Prostate gland (tissue), 2 donors: ENCODE data around the gene CGNL1. TPM values are rescaled to one million over a fixed set of nuclear protein-coding genes. Genes with fewer than 3 reads are reported as not detected.

Source experiments
- DNase-seq: peaks from one replicate; pipeline ENCODE4 v3.0.0-alpha.2; 2019; ENCODE audit warnings: low spot score
- H3K27ac ChIP-seq, 2 donors: fragments of 200-600 bp; sonication (generic); 2 replicates each; pipeline ENCODE4 v1.5.1; 2017 to 2019
- H3K27me3 ChIP-seq: fragments of 200-600 bp; sonication (generic); replicated peaks from 2 replicates; pipeline ENCODE4 v1.5.1; 2019; ENCODE audit not compliant: insufficient read depth
- H3K36me3 ChIP-seq, 2 donors: fragments of 200-600 bp; sonication (generic); 1 replicate in 1 of 2; 2 replicates in 1 of 2; pipeline versions ENCODE4 v1.5.1 to v1.8.1; 2017 to 2019
- H3K4me1 ChIP-seq: fragments of 200-600 bp; sonication (generic); replicated peaks from 2 replicates; pipeline ENCODE4 v1.5.1; 2019
- H3K4me3 ChIP-seq, 2 donors: fragments of 200-600 bp; sonication (generic); 2 replicates each; pipeline ENCODE4 v1.5.1; 2017 to 2019
- H3K9me3 ChIP-seq: fragments of 200-600 bp; sonication (generic); 2 replicates; pipeline ENCODE4 v1.5.1; 2017
- POLR2A ChIP-seq: fragments of 450-650 bp; IDR thresholded peaks from one replicate; pipeline ENCODE4 v1.6.1; 2016; ENCODE audit warnings: antibody characterized with exemption, mild to moderate bottlenecking
- POLR2AphosphoS5 ChIP-seq: sonication (generic); formaldehyde crosslinking; IDR thresholded peaks from one replicate; pipeline ENCODE4 v1.6.1; 2017; ENCODE audit warnings: antibody characterized with exemption
- WGBS: methylation state at CpG from one replicate; pipeline ENCODE4 v1.1.5; 2018; 5-methylcytosine and 5-hydroxymethylcytosine counted together
- intact Hi-C: fragments of 100-400 bp; cut with DNase I; formaldehyde crosslinking; loops from one replicate; pipeline ENCODE4 v1.14.2; 2022
- total RNA-seq, 2 donors: library from RNA; depleted of rRNA; stranded (reverse); fragments of >200 nt; gene quantifications; one replicate each; pipeline ENCODE4 v1.1.0, GENCODE V29; 2016
- TF ChIP-seq, protein P1 (sequence below), 4 experiments: fragments of 200-600 bp in 2 of 4; fragments of 450-650 bp in 2 of 4; sonication (generic) in 2 of 4; IDR thresholded peaks; 1 replicate in 3 of 4; 2 replicates in 1 of 4; pipeline ENCODE4 v1.5.1; 2016 to 2019; ENCODE audit warnings: antibody characterized with exemption in 4 of 4, mild to moderate bottlenecking in 2 of 4, moderate library complexity in 2 of 4

CGNL1 gene
- total RNA-seq, 2 donors from 2014 or later: 49.0 to 65.6 TPM

DNA sequence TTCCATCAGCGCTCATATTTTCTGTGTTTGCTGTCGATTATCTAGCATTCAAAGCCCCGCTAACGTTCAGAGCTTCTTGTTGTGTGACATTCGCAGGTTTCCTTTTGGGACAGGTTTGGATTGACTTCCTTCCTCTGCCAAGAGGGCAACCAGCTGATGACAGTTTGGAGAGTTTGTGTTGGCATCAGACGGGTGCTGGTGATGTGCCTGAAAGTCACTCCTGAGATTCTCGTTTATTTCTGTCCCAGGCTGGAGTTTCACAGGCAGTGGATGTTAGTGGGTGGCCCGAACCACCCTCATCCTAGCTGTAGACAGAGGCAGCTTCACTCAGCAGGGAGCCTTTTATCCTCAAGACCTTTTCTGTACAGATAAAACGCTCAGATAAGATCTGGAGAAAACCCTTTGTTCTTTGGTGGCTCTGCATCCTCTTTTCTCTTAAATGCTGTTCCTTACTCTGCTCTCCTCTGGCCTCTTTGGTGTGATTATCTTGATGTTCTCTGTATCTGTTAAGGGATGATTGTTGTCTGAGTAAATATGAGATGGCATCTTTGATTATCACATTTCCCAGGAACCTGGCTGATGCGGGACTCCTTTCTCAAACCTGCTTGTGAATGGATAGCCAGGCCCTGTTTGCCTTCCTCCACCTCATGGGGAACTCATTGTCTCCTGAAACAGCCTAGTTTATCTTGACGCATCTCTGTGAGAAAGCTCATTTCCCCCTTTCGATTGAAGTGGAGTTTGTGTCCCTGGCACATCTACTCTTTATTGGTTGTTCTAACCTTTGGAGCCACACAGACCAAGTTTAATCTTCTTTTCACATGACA, 35.9 kb downstream of the CGNL1 start:
- no peak for DNase-seq
- Histone ChIP-seq H3K9me3 (no peaks in the 10 kb centered on the region), H3K4me1 (no peaks in the 10 kb centered on the region), H3K36me3 (no peaks in the 10 kb centered on the region), H3K27me3 (no peaks in the 10 kb centered on the region), H3K4me3 (no peak overlapping the region), H3K27ac (peak overlapping the region in 1 of 2 donors; percentile 32)
- no peak for TF ChIP-seq POLR2A
- TF ChIP-seq POLR2AphosphoS5: peak; percentile 24
- WGBS: 48% methylated on average over 12 of the region's 12 CpGs
- intact Hi-C loops: no loop called here

DNA sequence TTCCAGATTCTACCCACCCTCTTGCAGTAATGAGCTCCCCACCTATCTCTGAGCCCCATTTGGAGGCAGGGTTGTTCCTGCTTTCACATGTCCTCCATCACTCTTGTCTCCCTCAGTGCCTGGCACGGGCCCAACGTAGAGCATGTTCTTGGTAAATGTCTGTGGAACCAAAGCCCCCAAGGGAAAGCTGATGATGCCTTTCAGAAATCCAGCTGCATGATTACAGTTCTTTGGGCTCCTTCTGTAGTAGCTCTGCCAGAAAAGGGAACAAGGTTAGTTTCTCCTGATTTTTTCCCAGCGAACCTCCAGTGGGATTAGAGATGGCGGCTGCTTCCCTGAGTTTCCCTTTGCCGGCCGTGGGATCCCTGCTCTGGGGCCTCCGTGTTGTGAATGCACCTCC, 39.3 kb downstream of the CGNL1 start:
- TF ChIP-seq POLR2AphosphoS5 (no peak), POLR2A (no peak)
- TF ChIP-seq, protein P1, sequence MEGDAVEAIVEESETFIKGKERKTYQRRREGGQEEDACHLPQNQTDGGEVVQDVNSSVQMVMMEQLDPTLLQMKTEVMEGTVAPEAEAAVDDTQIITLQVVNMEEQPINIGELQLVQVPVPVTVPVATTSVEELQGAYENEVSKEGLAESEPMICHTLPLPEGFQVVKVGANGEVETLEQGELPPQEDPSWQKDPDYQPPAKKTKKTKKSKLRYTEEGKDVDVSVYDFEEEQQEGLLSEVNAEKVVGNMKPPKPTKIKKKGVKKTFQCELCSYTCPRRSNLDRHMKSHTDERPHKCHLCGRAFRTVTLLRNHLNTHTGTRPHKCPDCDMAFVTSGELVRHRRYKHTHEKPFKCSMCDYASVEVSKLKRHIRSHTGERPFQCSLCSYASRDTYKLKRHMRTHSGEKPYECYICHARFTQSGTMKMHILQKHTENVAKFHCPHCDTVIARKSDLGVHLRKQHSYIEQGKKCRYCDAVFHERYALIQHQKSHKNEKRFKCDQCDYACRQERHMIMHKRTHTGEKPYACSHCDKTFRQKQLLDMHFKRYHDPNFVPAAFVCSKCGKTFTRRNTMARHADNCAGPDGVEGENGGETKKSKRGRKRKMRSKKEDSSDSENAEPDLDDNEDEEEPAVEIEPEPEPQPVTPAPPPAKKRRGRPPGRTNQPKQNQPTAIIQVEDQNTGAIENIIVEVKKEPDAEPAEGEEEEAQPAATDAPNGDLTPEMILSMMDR (IDR thresholded peaks at IDR 0.05): no peak
- H3K4me1 ChIP-seq: no peaks in the 10 kb centered on the region
- no peak for DNase-seq
- 90% methylated on average over 7 of the region's 7 CpGs for WGBS
- no peaks in the 10 kb centered on the region for H3K27me3 ChIP-seq
- no peak overlapping the region for H3K27ac ChIP-seq
- no peak overlapping the region for H3K4me3 ChIP-seq
- intact Hi-C loops: no loop called here
- H3K36me3 ChIP-seq: no peaks in the 10 kb centered on the region
- no peaks in the 10 kb centered on the region for H3K9me3 ChIP-seq

DNA sequence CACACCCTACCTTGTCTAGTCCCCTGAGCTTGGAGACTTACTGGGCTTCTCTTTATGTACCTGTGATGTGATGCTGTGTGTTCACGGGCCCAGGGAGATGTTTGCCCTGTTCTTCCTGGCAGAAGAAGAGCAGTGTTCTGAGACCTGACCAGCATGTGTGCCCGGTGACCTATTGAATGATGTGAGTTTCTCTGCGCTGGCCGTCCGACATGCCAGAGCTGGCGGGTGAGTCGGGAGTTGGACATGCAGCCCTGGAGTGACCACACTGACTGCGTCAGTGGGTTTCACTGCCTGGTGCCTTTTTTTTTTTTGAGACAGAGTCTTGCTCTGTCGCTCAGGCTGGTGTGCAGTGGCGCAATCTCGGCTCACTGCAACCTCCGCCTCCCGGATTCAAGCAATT, 42.3 kb downstream of the CGNL1 start:
- intact Hi-C loops: no loop called here
- no peaks in the 10 kb centered on the region for H3K27me3 ChIP-seq
- no peaks in the 10 kb centered on the region for H3K9me3 ChIP-seq
- TF ChIP-seq, protein P1 (IDR thresholded peaks at IDR 0.05): no peak
- TF ChIP-seq POLR2AphosphoS5 (no peak), POLR2A (no peak)
- no peaks in the 10 kb centered on the region for H3K4me1 ChIP-seq
- H3K27ac ChIP-seq: no peak overlapping the region
- H3K36me3 ChIP-seq: no peaks in the 10 kb centered on the region
- H3K4me3 ChIP-seq: no peak overlapping the region
- no peak for DNase-seq
- WGBS: 87% methylated on average over 13 of the region's 13 CpGs

DNA sequence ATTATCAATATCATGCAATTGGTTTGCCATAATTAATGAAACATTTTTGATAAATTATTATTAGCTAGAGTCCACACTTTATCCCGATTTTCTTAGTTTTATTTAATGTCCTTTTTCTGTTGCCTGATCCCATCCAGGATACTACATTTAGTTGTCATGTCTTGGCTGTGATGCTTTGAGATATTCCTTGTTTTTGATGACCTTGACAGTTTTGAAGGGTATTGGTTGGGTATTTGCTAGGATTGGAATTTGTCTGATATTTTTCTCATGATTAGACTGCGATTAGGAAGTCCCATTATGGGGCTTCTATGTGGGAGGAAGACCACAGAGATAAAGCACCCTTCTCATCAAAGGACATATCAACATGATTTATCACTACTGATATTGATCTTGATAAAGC, 43.0 kb downstream of the CGNL1 start:
- WGBS: 79% methylated on average over 2 of the region's 2 CpGs
- H3K27me3 ChIP-seq: no peaks in the 10 kb centered on the region
- no peak for TF ChIP-seq POLR2A
- TF ChIP-seq, protein P1 (IDR thresholded peaks at IDR 0.05): no peak
- no peak for TF ChIP-seq POLR2AphosphoS5
- no peaks in the 10 kb centered on the region for H3K9me3 ChIP-seq
- H3K4me3 ChIP-seq: no peak overlapping the region
- intact Hi-C loops: no loop called here
- no peaks in the 10 kb centered on the region for H3K4me1 ChIP-seq
- no peak overlapping the region for H3K27ac ChIP-seq
- H3K36me3 ChIP-seq: no peaks in the 10 kb centered on the region
- DNase-seq: no peak

DNA sequence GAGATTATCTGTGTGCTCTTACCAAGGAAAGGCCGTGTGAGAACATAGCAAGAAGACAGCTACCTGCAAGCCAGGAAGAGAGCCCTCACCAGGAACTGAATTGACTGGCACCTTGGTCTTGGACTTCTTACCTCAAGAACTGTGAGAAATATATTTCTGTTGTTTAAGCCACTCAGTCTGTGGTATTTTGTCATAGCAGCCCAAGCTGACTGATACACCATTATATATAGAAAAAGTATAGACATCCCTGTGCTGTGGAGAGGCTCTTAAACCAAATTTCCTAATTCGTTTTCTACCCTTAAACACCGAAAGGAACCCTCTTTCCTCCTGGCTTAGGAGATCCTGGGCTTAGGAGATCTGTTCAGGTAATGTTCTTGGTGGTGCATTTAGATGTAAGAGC, 44.8 kb downstream of the CGNL1 start:
- no peak for TF ChIP-seq POLR2A
- intact Hi-C loops: no loop called here
- Histone ChIP-seq H3K9me3 (no peaks in the 10 kb centered on the region), H3K4me3 (no peak overlapping the region), H3K27me3 (no peaks in the 10 kb centered on the region), H3K36me3 (no peaks in the 10 kb centered on the region), H3K4me1 (no peaks in the 10 kb centered on the region), H3K27ac (no peak overlapping the region)
- DNase-seq: no peak
- WGBS: 89% methylated on average over 3 of the region's 3 CpGs

DNA sequence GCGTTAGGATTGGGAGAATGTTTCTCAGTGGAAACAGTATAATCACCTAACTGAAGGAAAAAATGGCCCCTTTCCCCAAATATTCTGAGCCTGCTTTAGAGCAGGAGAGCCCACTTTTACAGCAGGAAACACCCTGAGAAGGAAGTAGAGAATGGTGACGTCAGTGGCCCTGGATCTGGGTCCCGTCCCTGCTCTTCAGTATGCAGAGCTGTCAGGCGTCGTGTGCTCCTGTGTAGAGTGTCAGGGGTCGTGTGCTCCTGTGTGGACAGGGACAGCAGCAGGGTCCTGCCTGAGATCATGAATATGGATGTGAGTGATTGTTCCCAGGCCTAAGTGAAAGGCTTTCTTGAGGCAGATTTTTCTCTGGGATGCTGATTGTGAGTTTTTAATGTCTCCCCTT, 45.2 kb downstream of the CGNL1 start:
- no peaks in the 10 kb centered on the region for H3K27me3 ChIP-seq
- H3K4me3 ChIP-seq: no peak overlapping the region
- no peaks in the 10 kb centered on the region for H3K9me3 ChIP-seq
- no peaks in the 10 kb centered on the region for H3K4me1 ChIP-seq
- DNase-seq: no peak
- intact Hi-C loops: no loop called here
- WGBS: 59% methylated on average over 6 of the region's 6 CpGs
- H3K36me3 ChIP-seq: no peaks in the 10 kb centered on the region
- TF ChIP-seq, protein P1 (IDR thresholded peaks at IDR 0.05): no peak
- TF ChIP-seq POLR2AphosphoS5: no peak
- no peak for TF ChIP-seq POLR2A
- no peak overlapping the region for H3K27ac ChIP-seq
